HG03565 (cell line): Measurements from ENCODE around the gene RBM27.
"Not testable (repeated sequence)": the region's sequence is repeated elsewhere in the genome, so short reads cannot be mapped to it uniquely, and the experiment has no call there.

ENCODE experiments used
- ATAC-seq: cut with Tn5 transposase; IDR thresholded peaks from one replicate; pipeline ENCODE4 v1.9.1; 2021; ENCODE audit warnings: mild to moderate bottlenecking, moderate library complexity; ENCODE audit not compliant: unreplicated experiment

The RBM27 gene

GRCh38 chr5:146205499-146206202 is 2.2 kb downstream of the RBM27 start:
- no peak for ATAC-seq

- no peak for ATAC-seq
Measured at GRCh38 chr5:146206257-146206656, 2.9 kb downstream of the RBM27 start.

- ATAC-seq: no peak
Measured at GRCh38 chr5:146208916-146209522, 5.6 kb downstream of the RBM27 start.

GRCh38 chr5:146209714-146210113 is 6.3 kb downstream of the RBM27 start:
- ATAC-seq: no peak

- ATAC-seq: not testable (repeated sequence)
Measured at GRCh38 chr5:146210810-146211209, 7.4 kb downstream of the RBM27 start.

- ATAC-seq: no peak
Measured at GRCh38 chr5:146213210-146213826, 9.9 kb downstream of the RBM27 start.

- not testable (repeated sequence) for ATAC-seq
Measured at GRCh38 chr5:146214881-146215280, 11.5 kb downstream of the RBM27 start.

- no peak for ATAC-seq
Measured at GRCh38 chr5:146218168-146218567, 14.8 kb downstream of the RBM27 start.

- no peak for ATAC-seq
Measured at GRCh38 chr5:146219243-146219642, 15.8 kb downstream of the RBM27 start.

- no peak for ATAC-seq
Measured at GRCh38 chr5:146221234-146221633, 17.8 kb downstream of the RBM27 start.

- no peak for ATAC-seq
Measured at GRCh38 chr5:146222005-146222404, 18.6 kb downstream of the RBM27 start.

GRCh38 chr5:146223179-146223578 is 19.8 kb downstream of the RBM27 start:
- no peak for ATAC-seq

GRCh38 chr5:146229222-146229621 is 25.8 kb downstream of the RBM27 start:
- no peak for ATAC-seq

- no peak for ATAC-seq
Measured at GRCh38 chr5:146232223-146232622, 28.8 kb downstream of the RBM27 start.

- no peak for ATAC-seq
Measured at GRCh38 chr5:146233441-146233840, 30.0 kb downstream of the RBM27 start.

GRCh38 chr5:146238973-146239372 is 35.6 kb downstream of the RBM27 start:
- ATAC-seq: peak; percentile 83

- ATAC-seq: no peak
Measured at GRCh38 chr5:146240951-146241350, 37.5 kb downstream of the RBM27 start.

- no peak for ATAC-seq
Measured at GRCh38 chr5:146243247-146243646, 39.8 kb downstream of the RBM27 start.

- ATAC-seq: no peak
Measured at GRCh38 chr5:146248561-146248960, 45.2 kb downstream of the RBM27 start.

- peak; percentile 53 for ATAC-seq
Measured at GRCh38 chr5:146249801-146250200, 46.4 kb downstream of the RBM27 start.
